Measurements from ENCODE around the gene CDH4. TPM values are rescaled to one million over a fixed set of nuclear protein-coding genes. Genes with fewer than 3 reads are reported as not detected.

CDH4 gene
- total RNA-seq, 1 donor from 2014 or later, result not detected

- no peak for TF ChIP-seq CTCF (IDR thresholded peaks at IDR 0.05)
- no peak overlapping the region for H3K4me3 ChIP-seq
Observed at GRCh38 chr20:61290721-61291120, 38.7 kb downstream of the CDH4 start.

GRCh38 chr20:61291166-61291829 is 39.2 kb downstream of the CDH4 start:
- Histone ChIP-seq H3K4me3 (no peak overlapping the region), H3K27me3 (no peaks in the 10 kb centered on the region), H3K27ac (no peak overlapping the region), H3K4me1 (no peaks in the 10 kb centered on the region), H3K36me3 (no peaks in the 10 kb centered on the region), H3K9me3 (no peaks in the 10 kb centered on the region)
- no peak for TF ChIP-seq CTCF (IDR thresholded peaks at IDR 0.05)
- intact Hi-C loops (cut with DNase I), result no loop called here
- no peak for DNase-seq (ENCODE audit: low spot score in 2 of 2)

More at GRCh38 chr20:61290721-61291120, 38.7 kb downstream of the CDH4 start:
- no peak for DNase-seq (ENCODE audit: low spot score in 2 of 2)
- Histone ChIP-seq H3K27ac (no peak overlapping the region), H3K27me3 (no peaks in the 10 kb centered on the region), H3K9me3 (no peaks in the 10 kb centered on the region), H3K4me1 (no peaks in the 10 kb centered on the region), H3K36me3 (no peaks in the 10 kb centered on the region)
- intact Hi-C loops (cut with DNase I), result no loop called here

- Histone ChIP-seq H3K9me3 (no peaks in the 10 kb centered on the region), H3K4me1 (no peaks in the 10 kb centered on the region), H3K4me3 (no peak overlapping the region), H3K27me3 (no peaks in the 10 kb centered on the region), H3K36me3 (no peaks in the 10 kb centered on the region), H3K27ac (no peak overlapping the region)
- TF ChIP-seq CTCF (IDR thresholded peaks at IDR 0.05), result no peak
- intact Hi-C loops (cut with DNase I), result no loop called here
- DNase-seq (ENCODE audit: low spot score in 2 of 2), result no peak
Observed at GRCh38 chr20:61292391-61292790, 40.3 kb downstream of the CDH4 start.

- Histone ChIP-seq H3K36me3 (no peaks in the 10 kb centered on the region), H3K27ac (no peak overlapping the region), H3K4me3 (no peak overlapping the region), H3K4me1 (no peaks in the 10 kb centered on the region), H3K27me3 (no peaks in the 10 kb centered on the region), H3K9me3 (no peaks in the 10 kb centered on the region)
- no peak for DNase-seq (ENCODE audit: low spot score in 2 of 2)
- intact Hi-C loops (cut with DNase I), result no loop called here
- no peak for TF ChIP-seq CTCF (IDR thresholded peaks at IDR 0.05)
Observed at GRCh38 chr20:61292821-61293612, 41.0 kb downstream of the CDH4 start.

- no peak for DNase-seq (ENCODE audit: low spot score in 2 of 2)
- Histone ChIP-seq H3K27ac (no peak overlapping the region), H3K27me3 (no peaks in the 10 kb centered on the region), H3K4me1 (no peaks in the 10 kb centered on the region), H3K4me3 (no peak overlapping the region), H3K36me3 (no peaks in the 10 kb centered on the region), H3K9me3 (no peaks in the 10 kb centered on the region)
- intact Hi-C loops (cut with DNase I), result no loop called here
- TF ChIP-seq CTCF (IDR thresholded peaks at IDR 0.05), result no peak
Observed at GRCh38 chr20:61293951-61294350, 41.9 kb downstream of the CDH4 start.
